Spleen (tissue), 7 donors: ENCODE data around the gene PACRG.

Experiments used
- POLR2A ChIP-seq, 3 donors: fragments of 450-650 bp; IDR thresholded peaks; one replicate each; pipeline ENCODE4 v1.5.1; 2017; ENCODE audit warnings: antibody characterized with exemption in 3 of 3, mild to moderate bottlenecking in 1 of 3
- POLR2AphosphoS5 ChIP-seq, 3 donors: sonication (generic); formaldehyde crosslinking; IDR thresholded peaks; one replicate each; pipeline ENCODE4 v1.5.1; 2017; ENCODE audit warnings: antibody characterized with exemption in 3 of 3
- TF ChIP-seq, protein P1 (sequence below), 11 experiments: fragments of 200-600 bp in 7 of 11; fragments of 450-650 bp in 4 of 11; sonication (generic) in 4 of 11; IDR thresholded peaks in 8 of 11; conservative IDR thresholded peaks in 3 of 11; 1 replicate in 7 of 11; 2 replicates in 4 of 11; pipeline versions ENCODE4 v1.4.0 to v1.8.0; 2016 to 2021; ENCODE audit warnings: antibody characterized with exemption in 11 of 11, inconsistent platforms in 4 of 11, mild to moderate bottlenecking in 1 of 11
- donor health status: DM: no; HTN: no; CAD: no; lungs with moderate emphysema.
- donor health status: DM: no; HTN: no; CAD: no.
- donor health status: DM: no; HTN: no; CAD: no.

DNA sequence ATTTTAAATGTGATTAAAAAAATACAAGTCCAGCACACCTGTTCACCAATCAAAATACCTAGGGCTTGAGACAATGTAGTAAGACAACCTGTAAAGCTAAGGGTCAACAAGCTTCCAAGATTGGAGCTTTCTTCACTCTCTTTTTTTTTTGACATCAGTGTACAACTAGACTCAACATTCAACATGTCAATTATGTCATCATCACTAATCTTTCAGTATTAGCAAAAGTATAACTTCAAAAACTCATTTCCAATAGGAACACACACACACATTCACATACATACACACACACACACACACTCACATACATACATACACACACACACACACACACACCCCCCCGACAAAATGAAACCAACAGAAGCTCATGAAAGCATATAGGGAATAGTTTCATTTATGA, 26.2 kb upstream of the PACRG start:
- TF ChIP-seq, protein P1, sequence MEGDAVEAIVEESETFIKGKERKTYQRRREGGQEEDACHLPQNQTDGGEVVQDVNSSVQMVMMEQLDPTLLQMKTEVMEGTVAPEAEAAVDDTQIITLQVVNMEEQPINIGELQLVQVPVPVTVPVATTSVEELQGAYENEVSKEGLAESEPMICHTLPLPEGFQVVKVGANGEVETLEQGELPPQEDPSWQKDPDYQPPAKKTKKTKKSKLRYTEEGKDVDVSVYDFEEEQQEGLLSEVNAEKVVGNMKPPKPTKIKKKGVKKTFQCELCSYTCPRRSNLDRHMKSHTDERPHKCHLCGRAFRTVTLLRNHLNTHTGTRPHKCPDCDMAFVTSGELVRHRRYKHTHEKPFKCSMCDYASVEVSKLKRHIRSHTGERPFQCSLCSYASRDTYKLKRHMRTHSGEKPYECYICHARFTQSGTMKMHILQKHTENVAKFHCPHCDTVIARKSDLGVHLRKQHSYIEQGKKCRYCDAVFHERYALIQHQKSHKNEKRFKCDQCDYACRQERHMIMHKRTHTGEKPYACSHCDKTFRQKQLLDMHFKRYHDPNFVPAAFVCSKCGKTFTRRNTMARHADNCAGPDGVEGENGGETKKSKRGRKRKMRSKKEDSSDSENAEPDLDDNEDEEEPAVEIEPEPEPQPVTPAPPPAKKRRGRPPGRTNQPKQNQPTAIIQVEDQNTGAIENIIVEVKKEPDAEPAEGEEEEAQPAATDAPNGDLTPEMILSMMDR (IDR thresholded peaks at IDR 0.05 in 8 of 11, conservative IDR thresholded peaks at IDR 0.05 in 3 of 11), result no peak
- TF ChIP-seq POLR2A (IDR thresholded peaks at IDR 0.05), result no peak
- no peak for TF ChIP-seq POLR2AphosphoS5 (IDR thresholded peaks at IDR 0.05)
